Activated CD4-positive, alpha-beta T cell treated with anti-CD3 and anti-CD28 coated beads for 36 hours (primary cell): ENCODE results near the gene INPP5A. TPM values are rescaled to one million over a fixed set of nuclear protein-coding genes. Genes with fewer than 3 reads are reported as not detected.

Experiments
- ATAC-seq: fragments of 200-7000 bp; cut with Tn5 transposase; one replicate; pipeline ENCODE4 v1.10.0; 2021; ENCODE audit warnings: mild to moderate bottlenecking, moderate library complexity
- CTCF ChIA-PET: fragments of 350-600 bp; sonication (Branson Sonifier 250); formaldehyde crosslinking; loops from one replicate; lab custom pipeline; 2021; ENCODE audit warnings: antibody characterized with exemption; lab: Charles Lee
- POLR2A ChIA-PET: fragments of 350-600 bp; sonication (Branson Sonifier 250); formaldehyde crosslinking; loops from one replicate; lab custom pipeline; 2021; ENCODE audit warnings: antibody characterized with exemption, inconsistent platforms; lab: Charles Lee
- DNase-seq: peaks from one replicate; pipeline ENCODE4 v3.0.0-alpha.2; 2020
- H3K27ac Mint-ChIP-seq: one replicate; pipeline ENCODE4 v1.8.0; 2021; ENCODE audit warnings: mixed read lengths
- H3K27me3 Mint-ChIP-seq: one replicate; pipeline ENCODE4 v1.8.0; 2021; ENCODE audit warnings: mixed read lengths
- H3K36me3 Mint-ChIP-seq: one replicate; pipeline ENCODE4 v1.8.0; 2021; ENCODE audit warnings: low read depth, mixed read lengths
- H3K4me1 Mint-ChIP-seq: one replicate; pipeline ENCODE4 v1.8.0; 2021; ENCODE audit warnings: mixed read lengths
- H3K4me3 Mint-ChIP-seq: one replicate; pipeline ENCODE4 v1.8.0; 2021; ENCODE audit warnings: mild to moderate bottlenecking, moderate library complexity, mixed read lengths
- H3K9me3 Mint-ChIP-seq: one replicate; pipeline ENCODE4 v1.8.0; 2021; ENCODE audit warnings: low read depth, mixed read lengths
- intact Hi-C, 2 experiments: fragments of 100-400 bp; cut with DNase I in 1 of 2; cut with micrococcal nuclease in 1 of 2; formaldehyde crosslinking; loops; one replicate each; pipeline versions ENCODE4 v1.14.2 to v1.15.1; 2022 to 2024; cut with DNase I, micrococcal nuclease
- total RNA-seq, 2 experiments: library from RNA; stranded (reverse); gene quantifications; one replicate each; pipeline ENCODE4 v1.2.3, GENCODE V29; 2021

The INPP5A gene
- total RNA-seq, 2 experiments from 2014 or later: 8.1 to 9.3 TPM

DNA sequence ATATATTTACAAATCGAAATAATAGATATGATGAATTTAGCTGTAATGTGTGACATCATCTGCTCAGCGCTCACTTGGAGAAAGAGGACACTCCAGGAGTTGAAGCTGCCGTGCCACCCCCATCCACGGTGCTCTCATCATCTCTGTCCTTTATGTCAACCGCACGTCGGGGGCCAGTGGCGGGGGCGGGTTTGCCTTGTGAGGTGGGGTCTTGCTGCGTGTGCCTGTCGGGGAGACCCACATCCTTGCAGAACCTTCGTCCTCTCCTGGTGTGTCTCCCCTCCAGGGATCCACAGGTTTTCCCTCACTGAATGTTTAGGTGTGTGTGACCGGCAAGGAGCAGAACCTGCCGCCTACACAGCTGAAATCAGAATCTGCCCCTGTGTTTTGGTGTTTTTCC, 71.6 kb downstream of the INPP5A start:
- DNase-seq: no peak
- Mint-ChIP-seq H3K27ac (no peak overlapping the region), H3K4me1 (peaks cover 28% of the 10 kb centered on the region), H3K36me3 (no peaks in the 10 kb centered on the region), H3K9me3 (no peaks in the 10 kb centered on the region), H3K4me3 (no peak overlapping the region), H3K27me3 (no peaks in the 10 kb centered on the region)
- POLR2A ChIA-PET: interaction anchor here (0.6 kb wide), 1 partner anchor 375 kb away, joined by 5 read pairs; no protein-coding TSS in a partner anchor
- CTCF ChIA-PET: interaction anchor here (0.8 to 1.2 kb wide), 2 partner anchors 70 to 88 kb away, joined by 3 read pairs; no protein-coding TSS in a partner anchor
- intact Hi-C loops: no loop called here
- no peak for ATAC-seq

- POLR2A ChIA-PET: no interaction called here
- intact Hi-C loops: no loop called here
- H3K27me3 Mint-ChIP-seq: no peaks in the 10 kb centered on the region
- CTCF ChIA-PET: interaction anchor here (1.2 kb wide), 1 partner anchor 89 kb away, joined by 3 read pairs; no protein-coding TSS in a partner anchor
- peaks cover 29% of the 10 kb centered on the region for H3K4me1 Mint-ChIP-seq
- H3K36me3 Mint-ChIP-seq: peaks cover 3% of the 10 kb centered on the region
- no peak overlapping the region for H3K4me3 Mint-ChIP-seq
- ATAC-seq (no peak), DNase-seq (no peak)
- H3K27ac Mint-ChIP-seq: no peak overlapping the region
- H3K9me3 Mint-ChIP-seq: no peaks in the 10 kb centered on the region
Observed at GRCh38 chr10:132610071-132610701, 72.6 kb downstream of the INPP5A start.

DNA sequence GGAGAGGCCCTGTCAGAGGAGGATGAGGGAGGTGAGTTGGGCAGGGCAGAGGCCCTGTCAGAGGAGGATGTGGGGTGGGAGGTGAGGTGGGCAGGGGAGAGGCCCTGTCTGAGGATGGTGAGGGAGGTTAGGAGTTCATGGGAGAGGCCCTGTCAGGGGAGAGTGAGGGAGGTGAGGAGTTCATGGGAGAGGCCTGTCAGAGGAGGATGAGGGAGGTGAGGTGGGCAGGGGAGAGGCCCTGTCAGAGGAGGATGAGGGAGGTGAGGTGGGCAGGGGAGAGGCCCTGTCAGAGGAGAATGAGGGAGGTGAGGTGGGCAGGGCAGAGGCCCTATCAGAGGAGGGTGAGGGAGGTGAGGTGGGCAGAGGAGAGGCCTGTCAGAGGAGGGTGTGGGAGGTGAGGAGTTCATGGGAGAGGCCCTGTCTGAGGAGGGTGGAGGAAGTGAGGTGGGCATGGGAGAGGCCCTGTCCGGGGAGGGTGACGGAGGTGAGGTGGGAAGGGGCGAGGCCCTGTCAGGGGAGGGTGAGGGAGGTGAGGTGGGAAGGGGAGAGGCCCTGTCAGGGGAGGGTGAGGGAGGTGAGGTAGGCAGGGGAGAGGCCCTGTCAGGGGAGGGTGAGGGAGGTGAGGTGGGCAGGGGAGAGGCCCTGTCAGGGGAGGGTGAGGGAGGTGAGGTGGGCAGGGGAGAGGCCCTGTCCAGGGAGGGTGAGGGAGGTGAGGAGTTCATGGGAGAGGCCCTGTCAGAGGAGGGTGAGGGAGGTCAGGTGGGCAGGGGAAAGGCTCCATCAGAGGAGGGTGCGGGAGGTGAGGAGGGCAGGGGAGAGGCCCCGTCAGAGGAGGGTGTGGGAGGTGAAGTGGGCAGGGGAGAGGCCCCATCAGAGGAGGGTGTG, 73.7 kb downstream of the INPP5A start:
- ChIA-PET CTCF (no interaction called here), POLR2A (no interaction called here)
- intact Hi-C loops: no loop called here
- H3K27me3 Mint-ChIP-seq: peaks cover under 1% of the 10 kb centered on the region
- peak; percentile 39 for ATAC-seq
- H3K9me3 Mint-ChIP-seq: peaks cover 1% of the 10 kb centered on the region
- H3K36me3 Mint-ChIP-seq: peaks cover 8% of the 10 kb centered on the region
- H3K4me1 Mint-ChIP-seq: peaks cover 39% of the 10 kb centered on the region
- H3K4me3 Mint-ChIP-seq: no peak overlapping the region
- peak; percentile 27 for DNase-seq
- H3K27ac Mint-ChIP-seq: no peak overlapping the region

- peaks cover 3% of the 10 kb centered on the region for H3K27me3 Mint-ChIP-seq
- DNase-seq (peak; percentile 51), ATAC-seq (peak; percentile 37)
- peaks cover 12% of the 10 kb centered on the region for H3K36me3 Mint-ChIP-seq
- no peak overlapping the region for H3K4me3 Mint-ChIP-seq
- POLR2A ChIA-PET: no interaction called here
- no peak overlapping the region for H3K27ac Mint-ChIP-seq
- intact Hi-C loops: no loop called here
- CTCF ChIA-PET: no interaction called here
- peaks cover 5% of the 10 kb centered on the region for H3K9me3 Mint-ChIP-seq
- peaks cover 44% of the 10 kb centered on the region for H3K4me1 Mint-ChIP-seq
Observed at GRCh38 chr10:132611986-132612385, 74.4 kb downstream of the INPP5A start.

DNA sequence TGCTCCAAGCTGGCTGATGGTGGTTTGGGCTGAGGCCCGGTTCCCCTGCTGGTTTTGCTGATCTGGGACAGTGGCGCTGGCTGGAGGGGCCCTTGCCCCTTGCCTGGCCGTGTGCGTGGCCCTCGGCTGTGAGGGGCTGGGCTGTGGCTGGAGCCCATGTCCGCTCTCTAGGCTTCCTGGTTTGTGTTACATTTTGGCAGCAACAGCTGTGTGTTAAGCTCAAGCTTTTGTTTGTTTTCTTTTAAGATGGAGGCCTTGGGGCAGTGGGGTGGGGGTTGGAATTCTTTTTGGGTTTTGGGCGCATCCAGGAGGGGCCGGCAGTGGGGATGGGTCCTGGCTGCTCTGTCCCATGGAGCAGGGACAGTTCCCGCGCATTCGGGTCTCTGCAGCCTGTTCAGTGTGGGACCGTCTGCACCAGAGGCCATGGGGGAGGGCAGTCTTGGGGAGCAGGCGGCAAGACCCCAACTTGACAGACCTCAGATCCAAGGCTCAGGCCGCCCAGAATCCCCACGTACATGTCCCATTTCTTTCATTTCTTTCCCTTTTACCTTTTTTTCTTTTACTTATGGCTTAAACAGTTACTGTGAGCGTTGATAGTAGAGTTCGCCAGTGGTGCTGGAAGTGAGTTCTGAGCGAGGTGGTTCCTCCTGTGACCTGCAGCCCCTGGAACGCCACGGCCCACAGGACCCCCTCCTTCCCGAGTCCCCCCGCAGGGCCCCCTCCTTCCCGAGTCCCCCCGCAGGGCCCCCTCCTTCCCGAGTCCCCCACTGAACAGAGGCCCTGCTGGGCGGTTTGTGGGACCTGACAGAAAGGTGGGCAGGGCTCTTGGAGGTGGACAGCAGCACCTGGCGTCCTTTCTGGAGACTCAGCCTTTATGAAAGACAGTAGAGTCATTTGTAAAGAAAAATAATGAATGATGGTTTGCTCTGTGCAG, 75.3 kb downstream of the INPP5A start:
- ChIA-PET POLR2A (no interaction called here), CTCF (no interaction called here)
- intact Hi-C loops: no loop called here
- Mint-ChIP-seq H3K36me3 (peaks cover 20% of the 10 kb centered on the region), H3K27ac (no peak overlapping the region), H3K4me1 (peaks cover 44% of the 10 kb centered on the region), H3K9me3 (peaks cover 5% of the 10 kb centered on the region), H3K27me3 (peaks cover 3% of the 10 kb centered on the region), H3K4me3 (no peak overlapping the region)
- ATAC-seq: no peak
- no peak for DNase-seq

- ATAC-seq (no peak), DNase-seq (no peak)
- Mint-ChIP-seq H3K27ac (no peak overlapping the region), H3K4me1 (peaks cover 40% of the 10 kb centered on the region), H3K4me3 (no peak overlapping the region), H3K27me3 (peaks cover 3% of the 10 kb centered on the region), H3K36me3 (peaks cover 26% of the 10 kb centered on the region), H3K9me3 (peaks cover 6% of the 10 kb centered on the region)
- ChIA-PET CTCF (no interaction called here), POLR2A (no interaction called here)
- intact Hi-C loops: no loop called here
Observed at GRCh38 chr10:132613566-132614348, 76.2 kb downstream of the INPP5A start.

DNA sequence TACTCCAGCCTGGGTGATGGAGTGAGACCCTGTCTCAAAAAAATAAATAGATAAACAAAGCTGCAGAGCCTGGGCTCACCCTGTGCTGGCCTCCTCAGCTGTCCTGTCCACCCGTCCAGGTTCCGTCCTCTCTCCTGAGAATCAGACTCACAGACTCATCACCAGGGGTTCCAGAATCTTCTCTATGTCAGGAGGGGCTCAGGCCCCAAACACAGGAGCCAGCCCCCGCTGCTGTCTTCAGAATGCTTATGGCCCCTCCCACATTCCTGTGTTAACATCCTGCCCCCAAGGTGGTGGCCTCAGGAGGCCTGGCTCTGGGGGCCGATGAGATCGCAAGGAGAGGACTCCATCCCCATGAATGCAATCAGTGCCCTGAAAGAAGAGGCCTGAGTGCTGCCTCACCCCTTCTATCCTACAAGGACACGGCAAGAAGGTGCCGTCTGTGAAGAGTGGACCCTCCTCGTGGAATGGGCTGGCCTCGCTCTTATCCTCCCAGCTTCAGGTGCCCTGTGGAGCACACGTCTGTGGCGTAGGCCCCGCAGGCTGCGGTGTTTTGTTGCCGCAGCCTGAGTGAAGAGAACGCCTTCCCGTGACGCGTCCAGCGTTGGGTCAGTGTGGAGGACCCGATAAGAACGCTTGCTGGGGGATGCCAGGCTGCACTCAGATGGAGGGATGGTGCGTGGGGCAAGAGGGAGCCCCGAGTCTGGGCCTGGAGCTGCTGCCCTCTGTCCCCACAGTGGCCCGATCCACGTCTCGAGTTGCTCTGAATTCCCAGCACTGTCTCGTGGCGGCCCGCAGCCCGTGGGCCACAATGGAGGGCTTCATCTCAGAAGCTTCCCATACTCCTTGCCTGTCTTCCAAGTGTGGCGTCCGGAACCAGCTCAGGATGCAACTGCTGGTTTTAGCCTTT, 77.1 kb downstream of the INPP5A start:
- Mint-ChIP-seq H3K4me1 (peaks cover 36% of the 10 kb centered on the region), H3K9me3 (peaks cover 9% of the 10 kb centered on the region), H3K36me3 (peaks cover 29% of the 10 kb centered on the region), H3K4me3 (no peak overlapping the region), H3K27ac (no peak overlapping the region), H3K27me3 (peaks cover 3% of the 10 kb centered on the region)
- ChIA-PET CTCF (no interaction called here), POLR2A (no interaction called here)
- ATAC-seq: no peak
- intact Hi-C loops: loop anchor here in 1 of 2 experiments (5.0 kb wide), 1 partner anchor 37 kb away; no protein-coding TSS in a partner anchor
- no peak for DNase-seq

DNA sequence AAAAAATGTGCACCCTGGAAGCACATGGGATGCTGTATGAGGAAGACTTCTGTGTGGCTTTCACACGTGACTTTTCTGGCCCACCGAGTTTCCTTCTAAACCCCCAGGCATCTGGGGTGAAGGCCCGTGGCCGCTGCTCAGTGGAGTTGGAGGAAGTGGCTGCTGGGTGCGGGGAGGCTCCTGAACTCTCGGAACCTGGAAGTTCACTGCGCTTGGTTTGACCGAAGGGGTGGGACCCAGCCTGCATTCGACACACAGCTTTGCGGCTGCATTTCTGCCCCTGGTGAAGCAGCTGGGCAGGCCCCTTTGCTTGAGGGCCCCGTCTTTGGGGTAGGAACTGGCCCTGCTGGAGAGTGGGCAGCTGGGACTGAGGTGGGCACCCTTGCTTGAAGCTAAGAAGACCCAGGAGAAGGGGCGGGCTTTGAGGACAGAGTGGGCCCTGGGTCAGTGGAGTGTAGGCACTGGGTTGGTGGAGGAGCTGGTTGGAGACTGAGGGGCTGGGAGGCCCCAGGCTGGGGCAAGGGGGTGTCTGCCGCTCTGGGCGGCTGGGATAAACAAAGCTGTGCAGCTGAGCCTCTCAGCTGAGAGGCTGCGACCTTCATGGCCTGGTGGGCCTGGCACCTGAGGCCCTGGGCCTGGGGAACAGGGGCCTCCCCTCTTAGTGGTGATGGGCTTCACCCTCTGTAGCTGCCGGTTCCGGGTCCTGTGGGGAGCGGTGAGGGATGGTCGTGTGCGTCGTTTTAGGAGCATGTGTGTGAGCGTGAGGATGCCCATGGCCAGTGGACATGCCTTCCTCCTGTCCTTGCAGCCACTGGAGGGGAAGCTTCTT, 78.0 kb downstream of the INPP5A start:
- intact Hi-C loops: loop anchor here (1.0 to 5.0 kb wide), 3 partner anchors 27 to 40 kb away; no protein-coding TSS in a partner anchor
- Mint-ChIP-seq H3K36me3 (peaks cover 32% of the 10 kb centered on the region), H3K9me3 (peaks cover 13% of the 10 kb centered on the region), H3K4me3 (peak overlapping the region; percentile 44), H3K27me3 (peaks cover 3% of the 10 kb centered on the region), H3K27ac (no peak overlapping the region), H3K4me1 (peaks cover 35% of the 10 kb centered on the region)
- DNase-seq: no peak
- CTCF ChIA-PET: no interaction called here
- POLR2A ChIA-PET: no interaction called here
- no peak for ATAC-seq

GRCh38 chr10:132616170-132616995, 78.8 kb downstream of the INPP5A start:
- Mint-ChIP-seq H3K4me1 (peaks cover 28% of the 10 kb centered on the region), H3K9me3 (peaks cover 14% of the 10 kb centered on the region), H3K4me3 (peak overlapping the region; percentile 44), H3K27me3 (peaks cover 3% of the 10 kb centered on the region), H3K27ac (peak overlapping the region; percentile 58), H3K36me3 (peaks cover 32% of the 10 kb centered on the region)
- peak; percentile 80 for ATAC-seq
- peak; percentile 80 for DNase-seq
- ChIA-PET POLR2A (no interaction called here), CTCF (interaction anchor here (0.9 kb wide), 1 partner anchor 38 kb away, joined by 3 read pairs; no protein-coding TSS in a partner anchor)
- intact Hi-C loops: loop anchor here (1.0 to 5.0 kb wide), 3 partner anchors 28 to 41 kb away; no protein-coding TSS in a partner anchor
